Hepatocyte (in vitro differentiated cells): Measurements from ENCODE around the gene PTDSS2. TPM values are rescaled to one million over a fixed set of nuclear protein-coding genes. Genes with fewer than 3 reads are reported as not detected.
A peak's percentile ranks its signal among the peaks of the same experiment; 100 is the strongest.

ENCODE experiments used
- DNase-seq: peaks from one replicate; pipeline ENCODE4 v3.0.0-alpha.2; 2016; ENCODE audit warnings: low spot score
- H2AFZ ChIP-seq: fragments of 200-600 bp; sonication (generic); 2 replicates; pipeline ENCODE4 v1.6.0; 2016; ENCODE audit warnings: antibody characterized with exemption, mild to moderate bottlenecking
- H3K27ac ChIP-seq: fragments of 200-600 bp; sonication (generic); 2 replicates; pipeline ENCODE4 v1.5.1; 2016; ENCODE audit warnings: mild to moderate bottlenecking
- H3K27me3 ChIP-seq: fragments of 200-600 bp; sonication (generic); 2 replicates; pipeline ENCODE4 v1.6.1; 2016
- H3K36me3 ChIP-seq: fragments of 200-600 bp; sonication (generic); replicated peaks from 2 replicates; pipeline ENCODE4 v1.5.1; 2016; ENCODE audit warnings: low read depth; ENCODE audit not compliant: insufficient read depth
- H3K4me1 ChIP-seq: fragments of 200-600 bp; sonication (generic); 2 replicates; pipeline ENCODE4 v1.5.1; 2016; ENCODE audit warnings: mild to moderate bottlenecking, moderate library complexity; ENCODE audit not compliant: insufficient read depth
- H3K4me2 ChIP-seq: fragments of 200-600 bp; sonication (generic); 2 replicates; pipeline ENCODE4 v1.6.0; 2016
- H3K4me3 ChIP-seq: fragments of 200-600 bp; sonication (generic); 2 replicates; pipeline ENCODE4 v1.5.1; 2016; ENCODE audit warnings: mild to moderate bottlenecking
- H3K79me2 ChIP-seq: fragments of 200-600 bp; sonication (generic); 2 replicates; pipeline ENCODE4 v1.6.0; 2017; ENCODE audit warnings: mild to moderate bottlenecking
- H3K9me2 ChIP-seq: fragments of 200-600 bp; sonication (generic); replicated peaks from 2 replicates; pipeline ENCODE4 v1.6.0; 2017; ENCODE audit warnings: mild to moderate bottlenecking; ENCODE audit not compliant: insufficient read depth
- H3K9me3 ChIP-seq: fragments of 200-600 bp; sonication (generic); 2 replicates; pipeline ENCODE4 v1.5.1; 2016; ENCODE audit warnings: low read depth, mild to moderate bottlenecking
- H4K20me1 ChIP-seq: fragments of 200-600 bp; sonication (generic); 2 replicates; pipeline ENCODE4 v1.6.0; 2016; ENCODE audit warnings: mild to moderate bottlenecking; ENCODE audit not compliant: insufficient read depth, poor library complexity, severe bottlenecking
- EZH2 ChIP-seq: fragments of 200-600 bp; sonication (generic); IDR thresholded peaks from 2 replicates; pipeline ENCODE4 v1.6.1; 2016; ENCODE audit warnings: antibody characterized with exemption, mild to moderate bottlenecking, borderline replicate concordance
- EZH2phosphoT487 ChIP-seq: fragments of 200-600 bp; sonication (generic); IDR thresholded peaks from one replicate; pipeline ENCODE4 v1.6.1; 2018; ENCODE audit warnings: antibody characterized with exemption, mild to moderate bottlenecking, low read depth, moderate library complexity; ENCODE audit not compliant: unreplicated experiment, severe bottlenecking
- WGBS: methylation state at CpG from one replicate; pipeline ENCODE4 v1.1.6; 2016; ENCODE audit warnings: low lambda C conversion rate; ENCODE audit errors: missing lambda C conversion rate; 5-methylcytosine and 5-hydroxymethylcytosine counted together
- polyA plus RNA-seq: library from polyadenylated mRNA; unstranded; fragments of >200 nt; fragmentation: Nextera tagmentation; extraction: Ambion mirVana; gene quantifications from 2 replicates; pipeline ENCODE4 v1.2.1, GENCODE V29; 2016
- total RNA-seq: library from RNA; depleted of rRNA; stranded (reverse); fragments of >200 nt; gene quantifications from 2 replicates; pipeline ENCODE4 v1.2.3, GENCODE V29; 2014
- TF ChIP-seq, protein P1 (sequence below): fragments of 200-600 bp; sonication (generic); IDR thresholded peaks from 2 replicates; pipeline ENCODE4 v1.5.1; 2016; ENCODE audit warnings: antibody characterized with exemption, mild to moderate bottlenecking; ENCODE audit not compliant: poor library complexity

PTDSS2 gene
- total and polyA plus RNA-seq, 2 experiments from 2014 or later: 31.5 to 50.8 TPM

GRCh38 chr11:420054-420910, 29.8 kb upstream of the PTDSS2 start:
- Histone ChIP-seq H2AFZ (no peak overlapping the region), H3K4me1 (peaks cover 9% of the 10 kb centered on the region), H3K79me2 (peaks cover 14% of the 10 kb centered on the region), H3K36me3 (no peaks in the 10 kb centered on the region), H3K4me2 (no peak overlapping the region), H3K4me3 (no peak overlapping the region), H3K9me2 (no peaks in the 10 kb centered on the region), H3K9me3 (no peaks in the 10 kb centered on the region), H3K27me3 (peaks cover 6% of the 10 kb centered on the region), H4K20me1 (peaks cover 4% of the 10 kb centered on the region), H3K27ac (no peak overlapping the region)
- 92% methylated on average over 44 of the region's 71 CpGs for WGBS
- TF ChIP-seq, protein P1, sequence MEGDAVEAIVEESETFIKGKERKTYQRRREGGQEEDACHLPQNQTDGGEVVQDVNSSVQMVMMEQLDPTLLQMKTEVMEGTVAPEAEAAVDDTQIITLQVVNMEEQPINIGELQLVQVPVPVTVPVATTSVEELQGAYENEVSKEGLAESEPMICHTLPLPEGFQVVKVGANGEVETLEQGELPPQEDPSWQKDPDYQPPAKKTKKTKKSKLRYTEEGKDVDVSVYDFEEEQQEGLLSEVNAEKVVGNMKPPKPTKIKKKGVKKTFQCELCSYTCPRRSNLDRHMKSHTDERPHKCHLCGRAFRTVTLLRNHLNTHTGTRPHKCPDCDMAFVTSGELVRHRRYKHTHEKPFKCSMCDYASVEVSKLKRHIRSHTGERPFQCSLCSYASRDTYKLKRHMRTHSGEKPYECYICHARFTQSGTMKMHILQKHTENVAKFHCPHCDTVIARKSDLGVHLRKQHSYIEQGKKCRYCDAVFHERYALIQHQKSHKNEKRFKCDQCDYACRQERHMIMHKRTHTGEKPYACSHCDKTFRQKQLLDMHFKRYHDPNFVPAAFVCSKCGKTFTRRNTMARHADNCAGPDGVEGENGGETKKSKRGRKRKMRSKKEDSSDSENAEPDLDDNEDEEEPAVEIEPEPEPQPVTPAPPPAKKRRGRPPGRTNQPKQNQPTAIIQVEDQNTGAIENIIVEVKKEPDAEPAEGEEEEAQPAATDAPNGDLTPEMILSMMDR: no peak
- TF ChIP-seq EZH2phosphoT487 (no peak), EZH2 (no peak)
- no peak for DNase-seq

DNA sequence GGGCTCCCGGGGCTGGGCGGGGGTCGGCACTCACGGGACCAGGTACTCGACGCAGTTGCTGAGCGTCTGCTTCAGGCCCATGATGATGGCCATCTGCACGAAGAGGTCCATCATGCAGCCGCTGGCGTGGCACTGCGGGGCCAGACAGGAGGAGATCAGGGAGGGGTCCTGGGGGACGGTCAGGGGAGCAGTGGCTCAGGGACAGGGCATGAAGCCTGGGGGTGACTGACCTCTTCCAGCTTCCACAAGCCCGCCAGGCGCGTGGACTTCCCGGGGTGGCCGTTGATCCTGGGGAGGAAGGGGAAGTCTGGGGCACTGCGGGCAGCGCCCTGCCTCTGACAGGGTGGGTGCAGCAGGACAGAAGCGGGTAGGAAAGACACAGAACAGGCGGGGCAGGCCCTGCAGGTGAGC, 29.2 kb upstream of the PTDSS2 start:
- no peaks in the 10 kb centered on the region for H3K9me3 ChIP-seq
- H3K4me3 ChIP-seq: no peak overlapping the region
- peaks cover 4% of the 10 kb centered on the region for H4K20me1 ChIP-seq
- peaks cover 7% of the 10 kb centered on the region for H3K79me2 ChIP-seq
- no peak overlapping the region for H3K27ac ChIP-seq
- DNase-seq: no peak
- H3K4me2 ChIP-seq: no peak overlapping the region
- H2AFZ ChIP-seq: no peak overlapping the region
- H3K27me3 ChIP-seq: peaks cover 6% of the 10 kb centered on the region
- no peaks in the 10 kb centered on the region for H3K36me3 ChIP-seq
- no peaks in the 10 kb centered on the region for H3K9me2 ChIP-seq
- TF ChIP-seq EZH2phosphoT487 (no peak), EZH2 (no peak)
- TF ChIP-seq, protein P1: no peak
- peaks cover 9% of the 10 kb centered on the region for H3K4me1 ChIP-seq
- 91% methylated on average over 4 of the region's 21 CpGs for WGBS

- 34% methylated on average over 10 of the region's 10 CpGs for WGBS
- peaks cover 6% of the 10 kb centered on the region for H3K27me3 ChIP-seq
- no peaks in the 10 kb centered on the region for H3K36me3 ChIP-seq
- H3K79me2 ChIP-seq: no peaks in the 10 kb centered on the region
- H3K27ac ChIP-seq: peak overlapping the region; percentile 35
- no peaks in the 10 kb centered on the region for H4K20me1 ChIP-seq
- H3K4me1 ChIP-seq: peaks cover 5% of the 10 kb centered on the region
- H3K4me3 ChIP-seq: no peak overlapping the region
- TF ChIP-seq EZH2phosphoT487: no peak
- TF ChIP-seq EZH2: no peak
- TF ChIP-seq, protein P1: no peak
- H2AFZ ChIP-seq: no peak overlapping the region
- H3K4me2 ChIP-seq: no peak overlapping the region
- no peaks in the 10 kb centered on the region for H3K9me3 ChIP-seq
- H3K9me2 ChIP-seq: no peaks in the 10 kb centered on the region
- no peak for DNase-seq
Observed at GRCh38 chr11:422249-422656, 27.8 kb upstream of the PTDSS2 start.
